SU-DHL-6 (cell line): ENCODE data around the gene DLL4.
"Not testable (repeated sequence)": the region's sequence is repeated elsewhere in the genome, so short reads cannot be mapped to it uniquely, and the experiment has no call there.

Experiments used
- H2AFZ ChIP-seq: fragments of 200-600 bp; sonication (generic); 2 replicates; pipeline ENCODE4 v1.6.1; 2014; ENCODE audit warnings: low read depth, mild to moderate bottlenecking, moderate library complexity, mixed read lengths, antibody characterized with exemption, low read length; ENCODE audit not compliant: severe bottlenecking
- H3F3A ChIP-seq: fragments of 200-600 bp; shearing (Covaris generic); 2 replicates; pipeline ENCODE4 v1.6.0; 2016; ENCODE audit warnings: antibody characterized with exemption, mild to moderate bottlenecking; ENCODE audit not compliant: insufficient read depth
- H3K27ac ChIP-seq: fragments of 200-600 bp; sonication (generic); 2 replicates; pipeline ENCODE4 v1.5.1; 2016; ENCODE audit warnings: low read depth, mild to moderate bottlenecking, low read length, moderate library complexity, mixed read lengths
- H3K27me3 ChIP-seq: fragments of 200-600 bp; sonication (generic), shearing (Covaris generic); 2 replicates; pipeline ENCODE4 v1.6.0; 2014; ENCODE audit warnings: mild to moderate bottlenecking, low read length
- H3K36me3 ChIP-seq: fragments of 200-600 bp; sonication (generic); 2 replicates; pipeline ENCODE4 v1.6.1; 2014; ENCODE audit warnings: mild to moderate bottlenecking, low read length, mixed read lengths
- H3K4me2 ChIP-seq: fragments of 300-600, 200-600 bp; shearing (Covaris generic), sonication (generic); 2 replicates; pipeline ENCODE4 v1.6.0; 2014; ENCODE audit warnings: low read length, low read depth, mild to moderate bottlenecking; ENCODE audit not compliant: poor library complexity, severe bottlenecking
- H3K4me3 ChIP-seq: fragments of 200-600 bp; sonication (generic); 2 replicates; pipeline ENCODE4 v1.5.1; 2014; ENCODE audit warnings: antibody characterized with exemption, low read length, mild to moderate bottlenecking, mixed read lengths; ENCODE audit not compliant: insufficient read depth, poor library complexity, severe bottlenecking
- H3K79me2 ChIP-seq: fragments of 200-600 bp; sonication (generic); 2 replicates; pipeline ENCODE4 v1.6.1; 2014; ENCODE audit warnings: mild to moderate bottlenecking, low read length, moderate library complexity; ENCODE audit not compliant: insufficient read depth
- H3K9ac ChIP-seq: fragments of 200-600 bp; sonication (generic); 2 replicates; pipeline ENCODE4 v1.7.0; 2014; ENCODE audit warnings: mild to moderate bottlenecking, low read length
- H3K9me2 ChIP-seq: fragments of 200-600 bp; sonication (generic); replicated peaks from 2 replicates; pipeline ENCODE4 v1.6.1; 2014; ENCODE audit warnings: low read length; ENCODE audit not compliant: insufficient read depth
- H3K9me3 ChIP-seq: fragments of 200-600 bp; sonication (generic); 2 replicates; pipeline ENCODE4 v1.6.1; 2014; ENCODE audit warnings: low read length, mixed read lengths; ENCODE audit not compliant: insufficient read depth
- H4K20me1 ChIP-seq: fragments of 200-600 bp; sonication (generic); 2 replicates; pipeline ENCODE4 v1.6.1; 2014; ENCODE audit warnings: low read depth, mild to moderate bottlenecking, antibody characterized with exemption, low read length, moderate library complexity, mixed read lengths
- EZH2phosphoT487 ChIP-seq: fragments of 200-600 bp; sonication (generic), shearing (Covaris generic); conservative IDR thresholded peaks from 2 replicates; pipeline ENCODE4 v1.6.1; 2018; ENCODE audit warnings: mild to moderate bottlenecking, antibody characterized with exemption, low read length, moderate library complexity, mixed read lengths
- TF ChIP-seq, protein P1 (sequence below): fragments of 200-600 bp; sonication (generic); IDR thresholded peaks from one replicate; pipeline ENCODE4 v1.5.1; 2017; ENCODE audit warnings: antibody characterized with exemption, mild to moderate bottlenecking, low read length, moderate library complexity; ENCODE audit not compliant: insufficient read depth, poor library complexity, severe bottlenecking

DLL4 gene

DNA sequence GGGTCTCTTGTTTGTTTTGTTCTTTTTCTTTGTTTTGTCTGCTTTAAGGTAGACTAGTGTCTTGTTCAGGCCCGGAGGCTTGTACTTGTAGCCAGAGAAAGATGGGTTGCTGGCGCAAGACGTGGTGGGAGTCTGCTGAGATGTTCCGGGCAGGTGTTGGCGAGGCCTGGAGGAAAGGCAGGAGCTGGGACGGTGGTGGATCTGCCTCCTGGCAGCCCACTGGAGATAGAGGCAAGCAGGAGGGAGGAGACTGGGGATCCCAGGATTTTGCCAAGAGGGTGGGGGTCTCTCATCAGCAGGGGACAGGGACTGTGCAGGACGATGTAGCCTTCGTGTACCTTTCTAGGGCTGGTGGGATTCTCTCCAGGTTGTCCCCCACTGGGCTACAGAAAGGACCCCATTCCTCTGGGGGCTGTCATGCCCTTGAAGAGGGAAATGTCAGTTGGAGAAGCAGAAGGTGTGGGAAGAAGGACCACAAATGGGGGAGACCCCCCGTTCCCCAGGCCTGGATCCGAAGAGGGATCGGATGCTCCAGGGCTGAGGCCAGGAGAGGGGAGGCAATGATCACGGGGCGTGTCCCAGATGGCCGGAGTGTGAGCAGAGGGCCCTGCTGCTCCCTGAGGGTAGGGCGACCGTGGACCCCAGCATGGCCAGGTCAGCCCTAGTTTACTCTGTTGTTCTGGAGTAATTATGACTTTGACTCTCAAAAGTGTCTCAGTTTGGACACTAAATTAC is 31.2 kb downstream of the DLL4 start:
- Histone ChIP-seq H4K20me1 (no peaks in the 10 kb centered on the region), H3K9ac (no peak overlapping the region), H3K9me2 (no peaks in the 10 kb centered on the region), H2AFZ (no peak overlapping the region), H3K4me3 (no peak overlapping the region), H3K79me2 (no peaks in the 10 kb centered on the region), H3F3A (no peaks in the 10 kb centered on the region), H3K4me2 (no peak overlapping the region), H3K36me3 (no peaks in the 10 kb centered on the region), H3K27ac (no peak overlapping the region), H3K27me3 (no peaks in the 10 kb centered on the region), H3K9me3 (no peaks in the 10 kb centered on the region)
- TF ChIP-seq, protein P1, sequence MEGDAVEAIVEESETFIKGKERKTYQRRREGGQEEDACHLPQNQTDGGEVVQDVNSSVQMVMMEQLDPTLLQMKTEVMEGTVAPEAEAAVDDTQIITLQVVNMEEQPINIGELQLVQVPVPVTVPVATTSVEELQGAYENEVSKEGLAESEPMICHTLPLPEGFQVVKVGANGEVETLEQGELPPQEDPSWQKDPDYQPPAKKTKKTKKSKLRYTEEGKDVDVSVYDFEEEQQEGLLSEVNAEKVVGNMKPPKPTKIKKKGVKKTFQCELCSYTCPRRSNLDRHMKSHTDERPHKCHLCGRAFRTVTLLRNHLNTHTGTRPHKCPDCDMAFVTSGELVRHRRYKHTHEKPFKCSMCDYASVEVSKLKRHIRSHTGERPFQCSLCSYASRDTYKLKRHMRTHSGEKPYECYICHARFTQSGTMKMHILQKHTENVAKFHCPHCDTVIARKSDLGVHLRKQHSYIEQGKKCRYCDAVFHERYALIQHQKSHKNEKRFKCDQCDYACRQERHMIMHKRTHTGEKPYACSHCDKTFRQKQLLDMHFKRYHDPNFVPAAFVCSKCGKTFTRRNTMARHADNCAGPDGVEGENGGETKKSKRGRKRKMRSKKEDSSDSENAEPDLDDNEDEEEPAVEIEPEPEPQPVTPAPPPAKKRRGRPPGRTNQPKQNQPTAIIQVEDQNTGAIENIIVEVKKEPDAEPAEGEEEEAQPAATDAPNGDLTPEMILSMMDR = no peak
- no peak for TF ChIP-seq EZH2phosphoT487

- H4K20me1 ChIP-seq = no peaks in the 10 kb centered on the region
- H3K9me2 ChIP-seq = no peaks in the 10 kb centered on the region
- H2AFZ ChIP-seq = no peak overlapping the region
- no peak overlapping the region for H3K4me3 ChIP-seq
- no peak overlapping the region for H3K9ac ChIP-seq
- no peaks in the 10 kb centered on the region for H3K9me3 ChIP-seq
- H3K27me3 ChIP-seq = no peaks in the 10 kb centered on the region
- no peak overlapping the region for H3K27ac ChIP-seq
- H3K79me2 ChIP-seq = no peaks in the 10 kb centered on the region
- H3F3A ChIP-seq = no peaks in the 10 kb centered on the region
- no peaks in the 10 kb centered on the region for H3K36me3 ChIP-seq
- no peak overlapping the region for H3K4me2 ChIP-seq
- TF ChIP-seq, protein P1 = no peak
- TF ChIP-seq EZH2phosphoT487 = no peak
Measured at GRCh38 chr15:40960925-40961324, 31.8 kb downstream of the DLL4 start.

DNA sequence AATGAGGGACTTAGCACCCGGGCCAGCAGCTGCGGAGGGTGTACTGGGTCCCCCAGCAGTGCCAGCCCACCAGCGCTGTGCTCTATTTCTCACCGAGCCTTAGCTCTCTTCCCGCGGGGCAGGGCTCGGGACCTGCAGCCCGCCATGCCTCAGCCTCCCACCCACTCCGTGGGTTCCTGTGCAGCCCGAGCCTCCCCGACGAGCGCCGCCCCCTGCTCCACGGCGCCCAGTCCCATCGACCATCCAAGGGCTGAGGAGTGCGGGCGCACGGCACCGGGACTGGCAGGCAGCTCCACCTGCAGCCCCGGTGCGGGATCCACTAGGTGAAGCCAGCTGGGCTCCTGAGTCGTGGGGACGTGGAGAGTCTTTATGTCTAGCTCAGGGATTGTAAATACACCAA is 32.6 kb downstream of the DLL4 start:
- H3F3A ChIP-seq, H3K27ac ChIP-seq, H3K4me2 ChIP-seq, H3K4me3 ChIP-seq, H3K9ac ChIP-seq, H4K20me1 ChIP-seq, H3K9me2 ChIP-seq, H3K27me3 ChIP-seq, H3K36me3 ChIP-seq, H3K79me2 ChIP-seq, H3K9me3 ChIP-seq, H2AFZ ChIP-seq: not testable (repeated sequence)

DNA sequence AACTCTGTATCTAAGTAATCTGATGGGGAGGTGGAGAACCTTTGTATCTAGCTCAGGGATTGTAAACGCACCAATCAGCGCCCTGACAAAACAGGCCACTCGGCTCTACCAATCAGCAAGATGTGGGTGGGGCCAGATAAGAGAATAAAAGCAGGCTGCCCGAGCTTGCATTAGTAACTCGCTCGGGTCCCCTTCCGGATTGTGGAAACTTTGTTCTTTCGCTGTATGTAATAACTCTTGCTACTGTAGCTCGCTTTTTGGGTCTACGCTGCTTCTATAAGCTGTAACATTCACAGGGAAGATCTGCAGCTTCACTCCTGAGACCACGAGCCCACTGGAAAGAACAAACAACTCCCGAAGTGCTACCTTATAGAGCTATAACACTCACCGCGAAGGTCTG is 33.2 kb downstream of the DLL4 start:
- not testable (repeated sequence) for H2AFZ ChIP-seq, H3K4me2 ChIP-seq, H4K20me1 ChIP-seq, H3K9ac ChIP-seq, H3K27me3 ChIP-seq, H3K9me2 ChIP-seq, H3K9me3 ChIP-seq, H3K4me3 ChIP-seq, H3K27ac ChIP-seq, H3K36me3 ChIP-seq, H3F3A ChIP-seq, H3K79me2 ChIP-seq
